Fibroblast of skin of left quadriceps (primary cell): ENCODE results near the gene APOD.

Source experiments
- DNase-seq, 2 experiments: peaks; one replicate each; pipeline ENCODE4 v3.0.0-alpha.2; 2013; ENCODE audit warnings: low read depth in 2 of 2

The APOD gene

DNA sequence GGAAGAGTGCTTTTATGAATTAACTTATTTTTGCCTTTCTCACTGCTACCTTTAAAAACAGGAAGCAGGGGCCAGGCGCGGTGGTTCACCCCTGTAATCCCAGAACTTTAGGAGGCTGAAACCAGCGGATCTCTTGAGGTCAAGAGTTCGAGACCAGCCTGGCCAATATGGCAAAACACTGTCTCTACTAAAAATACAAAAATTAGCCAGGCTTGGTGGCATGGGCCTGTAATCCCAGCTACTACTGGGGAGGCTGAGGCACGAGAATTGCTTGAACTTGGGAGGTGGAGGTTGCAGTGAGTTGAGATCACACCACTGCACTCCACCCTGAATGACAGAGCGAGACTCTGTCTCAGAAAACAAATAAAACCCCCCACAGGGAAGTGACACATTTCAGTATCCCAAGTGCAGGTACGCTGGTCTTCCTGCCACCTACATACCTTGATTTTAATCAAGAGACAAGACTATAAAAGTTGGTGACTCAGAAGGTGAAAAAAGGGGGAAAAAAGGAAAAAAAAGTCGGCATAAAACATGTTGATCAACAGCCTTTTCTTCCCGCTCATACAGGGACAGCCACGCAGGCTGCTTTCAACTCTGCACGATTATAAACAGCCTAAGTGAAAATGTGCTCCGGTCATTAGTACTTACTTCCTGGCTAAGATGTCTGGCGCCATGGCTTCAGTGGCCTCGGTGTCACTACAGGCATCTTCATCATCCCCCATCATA lies 59.4 kb downstream of the APOD start:
- no peak for DNase-seq

DNA sequence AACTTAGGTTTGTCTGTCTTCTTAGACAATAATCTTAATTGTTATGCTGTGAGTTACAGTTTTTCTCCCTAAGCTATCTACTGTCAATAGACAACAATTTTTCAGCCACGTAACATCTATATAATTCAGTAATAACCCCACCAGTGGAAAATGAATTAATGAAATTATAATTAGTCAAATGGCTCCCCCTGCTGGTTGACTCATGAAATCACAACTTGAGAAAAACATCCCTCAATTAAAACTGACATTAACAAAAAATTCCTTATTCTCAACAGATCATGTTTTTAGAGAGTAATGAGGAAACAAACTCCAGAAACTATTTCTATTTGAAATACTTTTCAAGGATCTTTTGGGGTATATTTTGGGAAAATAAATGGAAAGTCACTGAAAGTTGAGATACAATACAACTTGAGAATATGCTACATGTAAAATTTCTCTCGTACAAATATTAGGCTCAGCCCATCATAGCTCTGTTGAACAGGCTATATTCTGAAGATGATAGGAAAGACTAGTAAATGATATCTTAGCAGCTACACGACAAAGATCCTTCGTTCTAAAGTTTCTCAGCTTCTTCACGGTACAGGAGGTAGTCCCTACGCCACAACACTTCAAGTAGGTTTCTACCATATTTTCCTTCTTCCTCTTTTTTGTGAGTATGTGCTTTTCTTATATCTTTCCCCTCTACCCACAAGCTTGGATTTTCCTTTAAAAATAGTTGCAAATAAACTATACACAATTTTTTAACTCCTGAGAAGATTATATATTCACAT lies 61.3 kb downstream of the APOD start:
- DNase-seq, result peak in 1 of 2 experiments; percentile 20
